Vagina (tissue), 2 donors: ENCODE data around the gene APOL1. TPM values are rescaled to one million over a fixed set of nuclear protein-coding genes. Genes with fewer than 3 reads are reported as not detected.
A peak's percentile ranks its signal among the peaks of the same experiment; 100 is the strongest.

Experiments used
- DNase-seq, 2 donors: peaks; one replicate each; pipeline ENCODE4 v3.0.0-alpha.2; 2017; ENCODE audit errors: extremely low spot score in 2 of 2
- H3K27ac ChIP-seq: fragments of 200-600 bp; sonication (generic); one replicate; pipeline ENCODE4 v1.5.1; 2019
- H3K27me3 ChIP-seq: fragments of 200-600 bp; sonication (generic); one replicate; pipeline ENCODE4 v1.5.1; 2019
- H3K36me3 ChIP-seq, 2 donors: fragments of 200-600 bp; sonication (generic); one replicate each; pipeline ENCODE4 v1.5.1; 2017 to 2019
- H3K4me1 ChIP-seq: fragments of 200-600 bp; sonication (generic); one replicate; pipeline ENCODE4 v1.5.1; 2019
- H3K4me3 ChIP-seq, 2 donors: fragments of 200-600 bp; sonication (generic); 1 replicate in 1 of 2; 2 replicates in 1 of 2; pipeline ENCODE4 v1.5.1; 2016 to 2019
- H3K9me3 ChIP-seq: fragments of 200-600 bp; sonication (generic); one replicate; pipeline ENCODE4 v1.5.1; 2019
- POLR2A ChIP-seq, 2 donors: fragments of 450-650 bp; IDR thresholded peaks; one replicate each; pipeline ENCODE4 v1.6.1; 2017; ENCODE audit warnings: antibody characterized with exemption in 2 of 2, mild to moderate bottlenecking in 2 of 2, moderate library complexity in 2 of 2
- POLR2AphosphoS5 ChIP-seq, 2 donors: sonication (generic); formaldehyde crosslinking; IDR thresholded peaks; one replicate each; pipeline ENCODE4 v1.9.0; 2017; ENCODE audit warnings: antibody characterized with exemption in 2 of 2, mild to moderate bottlenecking in 2 of 2, low read depth in 1 of 2; ENCODE audit not compliant: insufficient read depth in 1 of 2
- intact Hi-C: fragments of 100-400 bp; cut with DNase I; formaldehyde crosslinking; loops from one replicate; pipeline ENCODE4 v1.15.1; 2023
- total RNA-seq: library from RNA; depleted of rRNA; stranded (reverse); fragments of >200 nt; gene quantifications from one replicate; pipeline ENCODE4 v1.2.3, GENCODE V29; 2016
- TF ChIP-seq, protein P1 (sequence below), 3 experiments: fragments of 450-650 bp in 2 of 3; fragments of 200-600 bp in 1 of 3; sonication (generic) in 1 of 3; IDR thresholded peaks; one replicate each; pipeline ENCODE4 v1.5.1; 2017 to 2019; ENCODE audit warnings: antibody characterized with exemption in 3 of 3, mild to moderate bottlenecking in 2 of 3, moderate library complexity in 2 of 3

APOL1 gene
- total RNA-seq, 1 donor from 2014 or later, result 28.5 TPM

DNA sequence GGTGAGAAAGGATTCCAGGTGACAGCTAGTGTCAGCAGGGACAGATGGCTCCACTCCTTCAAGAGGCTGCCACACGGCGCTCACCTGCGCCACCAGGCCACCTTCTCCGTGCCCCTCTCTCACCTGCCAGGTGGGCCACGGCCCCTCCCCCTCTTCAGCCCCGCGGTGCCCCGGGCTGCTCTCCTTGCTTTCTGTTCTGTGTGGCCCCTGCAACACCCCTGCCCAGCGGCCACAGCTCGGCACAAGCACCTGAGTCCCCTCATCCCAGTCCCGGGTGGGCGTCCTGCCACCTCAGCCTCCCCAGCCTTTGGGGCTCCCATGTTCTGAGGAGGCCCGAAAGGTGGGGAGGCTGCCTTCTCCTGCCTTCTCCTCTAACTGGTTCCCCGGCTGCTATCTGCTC lies 46.4 kb downstream of the APOL1 start:
- no peaks in the 10 kb centered on the region for H3K9me3 ChIP-seq
- no peak overlapping the region for H3K4me3 ChIP-seq
- H3K27me3 ChIP-seq, result no peaks in the 10 kb centered on the region
- no peak overlapping the region for H3K27ac ChIP-seq
- H3K4me1 ChIP-seq, result no peaks in the 10 kb centered on the region
- intact Hi-C loops, result no loop called here
- DNase-seq, result no peak
- TF ChIP-seq POLR2A (IDR thresholded peaks at IDR 0.05), result no peak
- TF ChIP-seq, protein P1, sequence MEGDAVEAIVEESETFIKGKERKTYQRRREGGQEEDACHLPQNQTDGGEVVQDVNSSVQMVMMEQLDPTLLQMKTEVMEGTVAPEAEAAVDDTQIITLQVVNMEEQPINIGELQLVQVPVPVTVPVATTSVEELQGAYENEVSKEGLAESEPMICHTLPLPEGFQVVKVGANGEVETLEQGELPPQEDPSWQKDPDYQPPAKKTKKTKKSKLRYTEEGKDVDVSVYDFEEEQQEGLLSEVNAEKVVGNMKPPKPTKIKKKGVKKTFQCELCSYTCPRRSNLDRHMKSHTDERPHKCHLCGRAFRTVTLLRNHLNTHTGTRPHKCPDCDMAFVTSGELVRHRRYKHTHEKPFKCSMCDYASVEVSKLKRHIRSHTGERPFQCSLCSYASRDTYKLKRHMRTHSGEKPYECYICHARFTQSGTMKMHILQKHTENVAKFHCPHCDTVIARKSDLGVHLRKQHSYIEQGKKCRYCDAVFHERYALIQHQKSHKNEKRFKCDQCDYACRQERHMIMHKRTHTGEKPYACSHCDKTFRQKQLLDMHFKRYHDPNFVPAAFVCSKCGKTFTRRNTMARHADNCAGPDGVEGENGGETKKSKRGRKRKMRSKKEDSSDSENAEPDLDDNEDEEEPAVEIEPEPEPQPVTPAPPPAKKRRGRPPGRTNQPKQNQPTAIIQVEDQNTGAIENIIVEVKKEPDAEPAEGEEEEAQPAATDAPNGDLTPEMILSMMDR (IDR thresholded peaks at IDR 0.05), result no peak
- no peak for TF ChIP-seq POLR2AphosphoS5 (IDR thresholded peaks at IDR 0.05; ENCODE audit: insufficient read depth in 1 of 2, low read depth in 1 of 2)
- peaks cover 29 to 100% of the 10 kb centered on the region in 2 donors for H3K36me3 ChIP-seq

- no peaks in the 10 kb centered on the region for H3K27me3 ChIP-seq
- no peak overlapping the region for H3K27ac ChIP-seq
- TF ChIP-seq POLR2AphosphoS5 (IDR thresholded peaks at IDR 0.05; ENCODE audit: insufficient read depth in 1 of 2, low read depth in 1 of 2) (no peak), POLR2A (IDR thresholded peaks at IDR 0.05) (no peak)
- TF ChIP-seq, protein P1 (IDR thresholded peaks at IDR 0.05), result no peak
- H3K4me1 ChIP-seq, result no peaks in the 10 kb centered on the region
- no peak for DNase-seq
- no peaks in the 10 kb centered on the region for H3K9me3 ChIP-seq
- H3K4me3 ChIP-seq, result no peak overlapping the region
- H3K36me3 ChIP-seq, result peaks cover 23 to 100% of the 10 kb centered on the region in 2 donors
- intact Hi-C loops, result loop anchor here (5.0 kb wide), 1 partner anchor 167 kb away; no protein-coding TSS in a partner anchor
These were observed 47.0 kb downstream of the APOL1 start for GRCh38 chr22:36299911-36300310.

DNA sequence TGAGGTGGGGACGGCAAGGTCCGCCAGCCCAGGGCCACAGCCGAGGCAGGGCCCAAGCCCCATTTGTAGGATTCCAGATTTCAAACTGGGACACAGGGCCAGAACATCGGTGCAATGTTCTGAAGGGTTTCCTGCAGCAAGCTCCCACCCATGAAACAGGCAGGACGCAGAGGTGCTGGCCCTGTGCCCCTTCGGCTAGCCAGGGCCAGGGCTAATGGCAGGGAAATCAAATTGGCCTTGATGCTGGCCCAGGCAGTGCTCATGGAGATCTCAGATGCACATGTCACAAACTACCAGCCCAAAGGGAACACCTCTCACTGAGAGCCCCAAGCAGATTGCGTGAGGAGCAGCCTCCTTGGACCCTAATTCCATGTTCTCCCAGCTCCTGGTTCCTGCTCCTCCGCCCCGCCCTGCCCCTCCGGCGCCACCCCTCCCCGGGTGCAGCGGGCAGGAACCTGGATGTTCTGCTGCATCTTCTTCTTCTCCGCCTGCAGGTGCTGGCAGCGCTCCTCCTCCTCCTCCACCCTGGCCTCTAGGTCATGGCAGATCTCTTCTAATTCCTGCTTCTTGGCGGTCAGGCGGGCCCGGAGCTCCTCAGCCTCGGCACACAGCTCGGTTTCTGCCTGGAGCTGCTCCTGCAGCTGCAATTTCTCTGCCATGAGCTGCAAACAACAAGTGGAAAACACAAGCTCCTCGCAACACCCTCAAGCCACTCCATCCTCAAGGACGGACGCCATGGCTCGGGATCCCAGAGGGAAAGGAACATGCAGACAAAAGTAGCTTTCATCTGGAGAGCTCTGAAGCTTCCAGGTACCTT lies 47.7 kb downstream of the APOL1 start:
- intact Hi-C loops, result loop anchor here (5.0 kb wide), 1 partner anchor 167 kb away; no protein-coding TSS in a partner anchor
- no peak for DNase-seq
- Histone ChIP-seq H3K27me3 (no peaks in the 10 kb centered on the region), H3K9me3 (no peaks in the 10 kb centered on the region), H3K4me1 (no peaks in the 10 kb centered on the region), H3K27ac (peak overlapping the region; percentile 49), H3K4me3 (no peak overlapping the region), H3K36me3 (peaks cover 20 to 100% of the 10 kb centered on the region in 2 donors)
- TF ChIP-seq POLR2A (IDR thresholded peaks at IDR 0.05) (no peak), POLR2AphosphoS5 (IDR thresholded peaks at IDR 0.05; ENCODE audit: insufficient read depth in 1 of 2, low read depth in 1 of 2) (no peak)
- TF ChIP-seq, protein P1 (IDR thresholded peaks at IDR 0.05), result no peak

DNA sequence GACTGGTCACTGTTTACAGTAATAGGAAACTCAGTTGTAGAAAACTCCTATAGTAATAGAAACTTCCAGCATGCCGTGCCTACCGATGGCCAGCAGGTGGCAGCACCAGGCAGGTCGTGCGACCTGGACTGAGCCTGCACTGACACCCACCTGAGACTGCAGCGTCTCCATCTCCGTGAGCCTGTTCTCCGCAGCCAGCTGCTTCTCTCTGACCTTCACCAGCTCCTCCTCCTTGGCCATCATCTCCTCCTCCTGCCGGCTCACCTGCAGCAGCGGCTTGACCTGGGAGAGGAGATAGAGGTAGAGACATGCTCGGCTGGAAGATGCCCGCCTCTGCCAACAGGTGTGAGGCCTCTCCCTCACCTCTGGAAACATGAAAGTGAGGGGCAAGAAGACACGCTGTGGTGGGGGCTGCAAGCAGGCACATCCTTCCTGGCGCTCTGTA lies 48.5 kb downstream of the APOL1 start:
- Histone ChIP-seq H3K9me3 (no peaks in the 10 kb centered on the region), H3K4me3 (no peak overlapping the region), H3K27me3 (no peaks in the 10 kb centered on the region), H3K4me1 (no peaks in the 10 kb centered on the region), H3K27ac (peak overlapping the region; percentile 49), H3K36me3 (peaks cover 20 to 100% of the 10 kb centered on the region in 2 donors)
- no peak for DNase-seq
- intact Hi-C loops, result loop anchor here (5.0 kb wide), 1 partner anchor 166 kb away; no protein-coding TSS in a partner anchor
- TF ChIP-seq, protein P1 (IDR thresholded peaks at IDR 0.05), result peak; percentile 91 to 96 (median 93)
- TF ChIP-seq POLR2A (IDR thresholded peaks at IDR 0.05) (no peak), POLR2AphosphoS5 (IDR thresholded peaks at IDR 0.05; ENCODE audit: insufficient read depth in 1 of 2, low read depth in 1 of 2) (peak in 1 of 2 donors; percentile 70)

- Histone ChIP-seq H3K27me3 (no peaks in the 10 kb centered on the region), H3K9me3 (no peaks in the 10 kb centered on the region), H3K36me3 (peaks cover 20 to 100% of the 10 kb centered on the region in 2 donors), H3K27ac (peak overlapping the region; percentile 49), H3K4me3 (no peak overlapping the region), H3K4me1 (no peaks in the 10 kb centered on the region)
- TF ChIP-seq POLR2AphosphoS5 (IDR thresholded peaks at IDR 0.05; ENCODE audit: insufficient read depth in 1 of 2, low read depth in 1 of 2) (no peak), POLR2A (IDR thresholded peaks at IDR 0.05) (no peak)
- TF ChIP-seq, protein P1 (IDR thresholded peaks at IDR 0.05), result no peak
- DNase-seq, result no peak
- intact Hi-C loops, result loop anchor here (5.0 kb wide), 1 partner anchor 165 kb away; no protein-coding TSS in a partner anchor
These were observed 48.9 kb downstream of the APOL1 start for GRCh38 chr22:36301851-36302250.
